Frontal cortex (tissue), 4 donors: ENCODE measurements around the gene CNTNAP4. TPM values are rescaled to one million over a fixed set of nuclear protein-coding genes. Genes with fewer than 3 reads are reported as not detected.

Source experiments
- DNase-seq, 2 donors: peaks; one replicate each; pipeline ENCODE4 v3.0.0; 2012; ENCODE audit warnings: low spot score in 2 of 2
- FAIRE-seq: peaks from 2 replicates; lab custom pipeline; 2012; peaks lifted over from hg19 to GRCh38; lab: Jason Lieb, UNC
- total RNA-seq: library from RNA; depleted of rRNA; stranded (reverse); fragments of >200 nt; gene quantifications from one replicate; pipeline ENCODE4 v1.2.3, GENCODE V29; 2014
- donor health status: control.
- donor health status: control.
- donor health status: control.

CNTNAP4 gene
- total RNA-seq, 1 donor from 2014 or later = 32.6 TPM

DNA sequence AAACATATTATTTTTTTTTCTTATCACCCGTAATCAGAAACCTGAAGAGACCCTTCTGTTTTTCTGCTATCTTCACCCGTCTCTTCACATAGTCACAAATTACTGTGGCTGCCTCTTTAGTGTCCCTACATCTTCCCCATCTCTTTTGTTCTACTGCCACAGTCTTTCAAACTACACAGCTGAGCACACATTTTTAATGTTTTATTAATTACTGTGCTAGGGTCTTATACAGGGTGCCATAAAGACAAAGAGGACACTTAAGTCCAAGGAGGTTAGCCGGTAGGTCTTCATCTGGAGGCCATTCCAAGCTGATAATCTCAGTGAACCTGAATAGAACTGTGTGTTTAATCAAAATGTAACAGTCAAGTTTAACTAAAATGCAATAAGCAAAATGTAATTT, 20.7 kb downstream of the CNTNAP4 start:
- DNase-seq (no peak), FAIRE-seq (no peak)

GRCh38 chr16:76303637-76304314, 26.6 kb downstream of the CNTNAP4 start:
- DNase-seq = no peak
- FAIRE-seq = no peak

- FAIRE-seq (no peak), DNase-seq (no peak)
These were observed 32.6 kb downstream of the CNTNAP4 start for GRCh38 chr16:76309639-76310335.

DNA sequence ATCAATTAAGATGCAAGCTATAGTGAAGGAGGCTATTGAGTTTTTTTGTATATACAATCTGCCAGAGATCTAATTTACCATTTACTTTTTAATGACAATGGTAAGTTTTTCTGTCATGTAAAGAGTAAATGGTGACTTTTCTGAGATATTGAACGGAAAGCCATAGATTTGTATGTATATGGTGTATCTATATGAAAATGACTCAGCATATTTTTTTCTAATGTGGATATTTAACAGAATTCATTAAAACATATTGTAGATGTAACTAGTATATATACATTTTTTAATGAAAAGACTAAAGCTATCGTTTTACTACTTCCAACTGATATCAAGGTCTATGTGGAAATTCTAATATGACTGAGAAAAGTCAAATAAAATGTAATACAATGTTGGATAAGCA, 34.1 kb downstream of the CNTNAP4 start:
- FAIRE-seq = peak; percentile 36
- DNase-seq = no peak

GRCh38 chr16:76318565-76318964, 41.4 kb downstream of the CNTNAP4 start:
- peak; percentile 95 for FAIRE-seq
- no peak for DNase-seq

- FAIRE-seq (no peak), DNase-seq (no peak)
These were observed 51.9 kb downstream of the CNTNAP4 start for GRCh38 chr16:76329106-76329505.

GRCh38 chr16:76335180-76335974, 58.2 kb downstream of the CNTNAP4 start:
- FAIRE-seq (no peak), DNase-seq (no peak)

- DNase-seq (no peak), FAIRE-seq (no peak)
These were observed 58.9 kb downstream of the CNTNAP4 start for GRCh38 chr16:76336112-76336511.

- FAIRE-seq = no peak
These were observed 61.3 kb downstream of the CNTNAP4 start for GRCh38 chr16:76338472-76338871.

DNA sequence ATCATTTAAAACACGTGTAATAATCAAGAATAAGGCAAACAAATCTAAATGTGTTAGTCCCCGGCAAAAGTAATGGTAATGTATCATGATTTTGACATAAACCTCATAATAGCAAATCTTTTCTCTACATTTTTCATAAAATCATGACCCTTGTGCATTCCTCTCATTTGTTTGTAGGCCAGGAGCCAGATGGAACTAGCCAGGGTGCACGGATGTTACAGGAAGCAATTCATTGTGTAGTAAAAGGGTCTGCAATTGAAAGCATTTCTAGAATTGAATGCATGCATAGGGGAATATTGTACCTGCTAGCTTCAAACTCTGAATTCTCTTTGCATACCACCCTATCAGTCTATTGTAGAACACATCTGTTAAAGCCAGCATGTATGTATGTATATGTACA, 66.6 kb downstream of the CNTNAP4 start:
- no peak for DNase-seq
- no peak for FAIRE-seq

More at GRCh38 chr16:76338472-76338871, 61.3 kb downstream of the CNTNAP4 start:
- DNase-seq = no peak

DNA sequence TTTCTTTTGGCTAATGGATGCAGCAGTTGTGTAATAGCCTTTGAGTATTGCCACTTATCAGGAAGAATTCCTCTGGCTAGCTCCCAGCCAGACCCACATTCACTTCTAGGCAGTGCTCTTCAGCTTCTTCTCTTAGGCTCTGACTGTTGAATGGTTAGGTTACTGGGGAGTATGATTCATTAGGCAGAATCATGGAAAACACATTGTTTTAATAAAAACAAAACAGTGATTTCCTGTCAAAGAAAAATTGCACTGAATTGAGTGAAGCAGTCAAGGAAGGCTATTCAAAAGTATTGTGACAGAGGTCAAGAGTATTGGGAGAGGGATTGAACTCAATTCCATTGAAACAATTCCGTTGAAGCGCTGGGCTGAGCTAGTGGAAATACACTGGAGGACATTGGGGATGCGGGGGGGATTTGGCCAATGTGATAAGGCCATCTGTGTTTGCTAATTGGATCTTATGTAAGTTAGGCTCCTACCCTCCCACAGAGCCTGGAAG, 68.0 kb downstream of the CNTNAP4 start:
- FAIRE-seq (no peak), DNase-seq (no peak)

DNA sequence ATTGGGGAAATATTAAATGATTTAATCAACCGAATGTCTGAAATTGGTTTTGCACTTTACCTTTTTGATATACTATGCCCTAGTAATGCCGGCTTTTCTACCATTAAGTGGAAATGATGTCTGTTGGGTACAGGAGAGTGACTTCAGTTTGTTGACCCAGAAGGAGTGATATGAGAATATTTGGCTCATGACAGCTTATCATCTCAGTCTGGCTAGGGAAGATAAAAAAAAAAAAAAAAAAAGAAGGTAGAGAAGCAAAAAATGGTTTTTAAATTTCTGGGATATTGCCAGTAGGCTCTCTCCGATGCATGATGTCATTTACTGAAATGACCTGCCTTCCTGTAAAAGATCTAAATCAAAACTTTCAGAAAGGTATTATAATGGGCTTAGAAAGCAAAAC, 69.0 kb downstream of the CNTNAP4 start:
- no peak for DNase-seq
- no peak for FAIRE-seq

GRCh38 chr16:76351441-76351840, 74.2 kb downstream of the CNTNAP4 start:
- no peak for DNase-seq

GRCh38 chr16:76360404-76360803, 83.2 kb downstream of the CNTNAP4 start:
- no peak for DNase-seq
- no peak for FAIRE-seq

More at GRCh38 chr16:76351441-76351840, 74.2 kb downstream of the CNTNAP4 start:
- no peak for FAIRE-seq

DNA sequence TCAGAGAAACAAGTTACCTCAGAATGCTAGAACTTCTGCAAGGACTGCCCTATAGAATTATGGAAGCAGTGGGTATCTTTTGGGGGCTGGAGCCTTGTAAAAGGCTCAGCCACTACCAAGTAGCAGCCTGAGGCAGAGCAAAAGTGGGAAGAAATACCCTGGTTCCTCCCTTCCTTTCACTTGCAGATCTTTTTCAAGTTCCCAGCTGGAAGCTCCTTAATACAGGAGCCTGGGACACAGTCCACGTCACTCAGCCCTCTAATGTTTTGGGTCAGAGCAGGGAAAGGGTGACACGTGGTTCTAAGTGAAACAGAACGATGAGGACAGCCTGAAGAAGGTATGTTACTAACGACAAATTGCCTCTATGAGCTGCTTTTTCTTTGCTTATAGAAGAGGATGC, 93.1 kb downstream of the CNTNAP4 start:
- FAIRE-seq = no peak
- DNase-seq = no peak

- DNase-seq (no peak), FAIRE-seq (no peak)
These were observed 94.2 kb downstream of the CNTNAP4 start for GRCh38 chr16:76371441-76371840.

DNA sequence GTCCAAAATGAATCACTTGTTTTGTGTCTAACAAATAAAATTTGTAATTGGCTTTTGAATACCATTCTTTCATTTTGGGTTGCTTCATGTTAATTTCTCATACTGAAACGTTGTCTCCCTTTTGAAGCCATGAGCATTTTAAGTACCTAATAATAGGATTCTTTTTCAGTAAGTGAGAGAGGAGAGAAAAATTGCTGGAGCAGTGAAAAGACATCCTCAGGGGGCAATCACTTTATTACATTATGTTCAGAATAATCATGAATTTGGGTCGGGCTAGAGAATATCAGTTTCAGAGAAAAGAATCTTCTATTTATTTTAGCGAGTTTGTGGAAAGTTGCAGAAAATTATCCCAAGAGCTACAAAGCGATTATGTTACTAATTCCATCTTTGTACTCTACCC, 96.8 kb downstream of the CNTNAP4 start:
- no peak for DNase-seq
- no peak for FAIRE-seq

- FAIRE-seq (no peak), DNase-seq (no peak)
These were observed 99.8 kb downstream of the CNTNAP4 start for GRCh38 chr16:76376988-76377387.

DNA sequence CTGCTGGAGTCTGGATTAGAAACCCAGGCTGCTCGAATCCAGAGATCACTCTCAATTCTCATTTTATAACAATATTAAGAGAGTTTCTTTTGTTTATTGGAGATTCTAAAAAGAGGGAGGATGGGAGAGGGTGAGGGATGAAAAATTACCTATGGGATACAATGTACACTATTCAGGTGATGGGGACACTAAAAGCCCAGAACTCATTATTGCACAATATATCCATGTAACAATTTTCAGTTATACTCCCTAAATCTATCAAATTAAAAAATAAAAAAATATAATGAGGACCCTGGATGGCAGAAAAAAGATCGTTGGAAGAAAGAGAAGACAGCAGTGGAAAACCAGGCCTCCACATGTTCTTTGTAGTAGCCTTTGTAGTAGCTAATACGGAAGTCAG, 100.8 kb downstream of the CNTNAP4 start:
- DNase-seq = no peak
- no peak for FAIRE-seq

DNA sequence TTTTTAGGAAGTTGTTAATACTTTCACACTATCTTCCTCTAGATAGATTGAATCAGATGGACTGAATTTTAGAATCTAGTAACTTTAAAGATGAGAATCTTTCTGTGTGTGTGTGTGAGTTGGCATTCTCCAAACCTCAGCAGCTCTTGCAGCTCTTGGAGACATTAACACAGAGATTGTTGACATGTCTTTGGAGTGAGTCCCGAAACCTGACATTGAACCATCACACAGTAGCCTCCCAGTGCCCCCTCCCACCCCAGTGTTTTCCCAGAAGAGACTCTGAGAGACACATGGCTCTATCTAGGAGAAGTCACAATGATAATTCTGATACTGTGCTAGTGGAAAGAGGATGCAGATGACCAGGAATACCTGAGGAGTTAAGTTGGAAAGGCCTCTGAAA, 103.9 kb downstream of the CNTNAP4 start:
- DNase-seq = no peak

More for the DNA sequence above, 103.9 kb downstream of the CNTNAP4 start:
- no peak for FAIRE-seq
